A549 (cell line): ENCODE data around the gene NUFIP2.

ENCODE experiments used
- EP300 ChIP-seq, 2 experiments: fragments of >200 bp; sonication (Bioruptor Twin); formaldehyde crosslinking; IDR thresholded peaks; 2 replicates in 1 of 2; 3 replicates in 1 of 2; pipeline ENCODE4 v1.6.1; 2016 to 2017
- FOSL2 ChIP-seq, 2 experiments: fragments of 450-650 bp in 1 of 2; fragments of >200 bp in 1 of 2; sonication (Bioruptor Twin) in 1 of 2; formaldehyde crosslinking; IDR thresholded peaks; 2 replicates each; pipeline versions ENCODE4 v1.5.0 to v1.6.1; 2016 to 2020; ENCODE audit warnings: mild to moderate bottlenecking in 1 of 2, moderate library complexity in 1 of 2
- JUN ChIP-seq, 2 experiments: fragments of >200 bp; sonication (Bioruptor Twin); formaldehyde crosslinking; IDR thresholded peaks; 2 replicates in 1 of 2; 3 replicates in 1 of 2; pipeline ENCODE4 v1.6.1; 2016 to 2017
- POLR2A ChIP-seq: IDR thresholded peaks from 2 replicates; pipeline ENCODE4 v1.6.1; 2012; ENCODE audit warnings: mild to moderate bottlenecking, low read length
- POLR2AphosphoS2 ChIP-seq: conservative IDR thresholded peaks from 2 replicates; pipeline ENCODE4 v1.6.1; 2012; ENCODE audit warnings: low read length, improper control_type of control experiment, inconsistent platforms
- RFX5 ChIP-seq: fragments of 450-650 bp; IDR thresholded peaks from 2 replicates; pipeline ENCODE4 v1.7.1; 2014; ENCODE audit warnings: antibody characterized with exemption, mild to moderate bottlenecking, moderate library complexity
- TF ChIP-seq, protein P1 (sequence below): fragments of >200 bp; sonication (Bioruptor Twin); formaldehyde crosslinking; IDR thresholded peaks from 3 replicates; pipeline ENCODE4 v1.5.1; 2016
- TF ChIP-seq, protein P2 (sequence below): fragments of 150-350 bp; IDR thresholded peaks from 2 replicates; pipeline ENCODE4 v1.6.1; 2014; ENCODE audit warnings: low read depth, mild to moderate bottlenecking, low read length
- TF ChIP-seq, protein P3 (sequence below): fragments of 250-450 bp; sonication (Bioruptor Pico); IDR thresholded peaks from 2 replicates; pipeline ENCODE4 v1.5.0; 2021; ENCODE audit warnings: mild to moderate bottlenecking, moderate library complexity, borderline replicate concordance

DNA sequence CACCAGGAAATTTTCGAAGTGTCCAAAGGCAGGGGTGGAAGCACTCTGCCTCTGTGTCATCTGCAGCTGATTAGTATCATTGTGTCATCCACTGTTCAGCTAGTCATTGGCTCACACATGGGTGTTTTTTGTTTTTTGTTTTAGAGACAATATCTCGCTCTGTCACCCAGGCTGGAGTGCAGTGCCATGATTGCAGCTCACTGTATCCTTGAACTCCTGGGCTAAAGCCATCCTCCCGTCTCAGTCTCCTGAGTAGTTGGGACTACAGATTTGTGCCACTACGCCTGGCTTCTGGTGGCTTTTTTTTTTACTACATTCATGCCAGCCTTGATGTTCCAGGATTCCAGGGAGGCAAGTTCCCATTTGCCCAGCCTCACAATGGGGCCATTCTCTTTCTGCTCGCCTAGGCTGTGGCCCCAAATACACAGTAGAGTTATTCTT lies 81.2 kb downstream of the NUFIP2 start:
- TF ChIP-seq POLR2A = no peak
- no peak for TF ChIP-seq EP300 (IDR thresholded peaks at IDR 0.05)
- TF ChIP-seq, protein P1, sequence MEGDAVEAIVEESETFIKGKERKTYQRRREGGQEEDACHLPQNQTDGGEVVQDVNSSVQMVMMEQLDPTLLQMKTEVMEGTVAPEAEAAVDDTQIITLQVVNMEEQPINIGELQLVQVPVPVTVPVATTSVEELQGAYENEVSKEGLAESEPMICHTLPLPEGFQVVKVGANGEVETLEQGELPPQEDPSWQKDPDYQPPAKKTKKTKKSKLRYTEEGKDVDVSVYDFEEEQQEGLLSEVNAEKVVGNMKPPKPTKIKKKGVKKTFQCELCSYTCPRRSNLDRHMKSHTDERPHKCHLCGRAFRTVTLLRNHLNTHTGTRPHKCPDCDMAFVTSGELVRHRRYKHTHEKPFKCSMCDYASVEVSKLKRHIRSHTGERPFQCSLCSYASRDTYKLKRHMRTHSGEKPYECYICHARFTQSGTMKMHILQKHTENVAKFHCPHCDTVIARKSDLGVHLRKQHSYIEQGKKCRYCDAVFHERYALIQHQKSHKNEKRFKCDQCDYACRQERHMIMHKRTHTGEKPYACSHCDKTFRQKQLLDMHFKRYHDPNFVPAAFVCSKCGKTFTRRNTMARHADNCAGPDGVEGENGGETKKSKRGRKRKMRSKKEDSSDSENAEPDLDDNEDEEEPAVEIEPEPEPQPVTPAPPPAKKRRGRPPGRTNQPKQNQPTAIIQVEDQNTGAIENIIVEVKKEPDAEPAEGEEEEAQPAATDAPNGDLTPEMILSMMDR = no peak
- TF ChIP-seq FOSL2 (IDR thresholded peaks at IDR 0.05) = no peak
- no peak for TF ChIP-seq FOSL2 (CRISPR knock-in tag; IDR thresholded peaks at IDR 0.05)
- TF ChIP-seq JUN (IDR thresholded peaks at IDR 0.05) = no peak
- no peak for TF ChIP-seq RFX5
- TF ChIP-seq, protein P2, sequence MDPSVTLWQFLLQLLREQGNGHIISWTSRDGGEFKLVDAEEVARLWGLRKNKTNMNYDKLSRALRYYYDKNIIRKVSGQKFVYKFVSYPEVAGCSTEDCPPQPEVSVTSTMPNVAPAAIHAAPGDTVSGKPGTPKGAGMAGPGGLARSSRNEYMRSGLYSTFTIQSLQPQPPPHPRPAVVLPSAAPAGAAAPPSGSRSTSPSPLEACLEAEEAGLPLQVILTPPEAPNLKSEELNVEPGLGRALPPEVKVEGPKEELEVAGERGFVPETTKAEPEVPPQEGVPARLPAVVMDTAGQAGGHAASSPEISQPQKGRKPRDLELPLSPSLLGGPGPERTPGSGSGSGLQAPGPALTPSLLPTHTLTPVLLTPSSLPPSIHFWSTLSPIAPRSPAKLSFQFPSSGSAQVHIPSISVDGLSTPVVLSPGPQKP = no peak
- TF ChIP-seq, protein P3, sequence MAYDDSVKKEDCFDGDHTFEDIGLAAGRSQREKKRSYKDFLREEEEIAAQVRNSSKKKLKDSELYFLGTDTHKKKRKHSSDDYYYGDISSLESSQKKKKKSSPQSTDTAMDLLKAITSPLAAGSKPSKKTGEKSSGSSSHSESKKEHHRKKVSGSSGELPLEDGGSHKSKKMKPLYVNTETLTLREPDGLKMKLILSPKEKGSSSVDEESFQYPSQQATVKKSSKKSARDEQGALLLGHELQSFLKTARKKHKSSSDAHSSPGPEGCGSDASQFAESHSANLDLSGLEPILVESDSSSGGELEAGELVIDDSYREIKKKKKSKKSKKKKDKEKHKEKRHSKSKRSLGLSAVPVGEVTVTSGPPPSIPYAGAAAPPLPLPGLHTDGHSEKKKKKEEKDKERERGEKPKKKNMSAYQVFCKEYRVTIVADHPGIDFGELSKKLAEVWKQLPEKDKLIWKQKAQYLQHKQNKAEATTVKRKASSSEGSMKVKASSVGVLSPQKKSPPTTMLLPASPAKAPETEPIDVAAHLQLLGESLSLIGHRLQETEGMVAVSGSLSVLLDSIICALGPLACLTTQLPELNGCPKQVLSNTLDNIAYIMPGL = no peak
- no peak for TF ChIP-seq POLR2AphosphoS2
